Heart left ventricle (tissue), 16 donors: ENCODE data around the gene LYRM4. TPM values are rescaled to one million over a fixed set of nuclear protein-coding genes. Genes with fewer than 3 reads are reported as not detected.
A peak's percentile ranks its signal among the peaks of the same experiment; 100 is the strongest.

Source experiments
- ATAC-seq, 4 donors: fragments of 200-7000 bp; cut with Tn5 transposase; one replicate each; pipeline ENCODE4 v1.9.1; 2020 to 2022; ENCODE audit warnings: moderate library complexity in 4 of 4, mild to moderate bottlenecking in 3 of 4, moderate number of reproducible peaks in 1 of 4
- DNase-seq, 5 donors: peaks; one replicate each; pipeline ENCODE4 v3.0.0-alpha.2; 2020
- H3K27ac ChIP-seq, 12 donors: fragments of 200-600 bp; sonication (generic) in 4 of 12; one replicate each; pipeline versions ENCODE4 v1.5.0 to v1.8.0; 2016 to 2022; ENCODE audit warnings: mild to moderate bottlenecking in 2 of 12
- H3K27me3 ChIP-seq, 9 donors: fragments of 200-600 bp; sonication (generic) in 2 of 9; one replicate each; pipeline versions ENCODE4 v1.5.1 to v1.8.0; 2016 to 2022; ENCODE audit warnings: mild to moderate bottlenecking in 3 of 9
- H3K36me3 ChIP-seq, 9 donors: fragments of 200-600 bp; sonication (generic) in 2 of 9; one replicate each; pipeline versions ENCODE4 v1.5.0 to v1.8.0; 2018 to 2022; ENCODE audit warnings: mild to moderate bottlenecking in 2 of 9
- H3K4me1 ChIP-seq, 12 donors: fragments of 200-600 bp; sonication (generic) in 4 of 12; one replicate each; pipeline versions ENCODE4 v1.5.0 to v1.8.0; 2016 to 2022; ENCODE audit warnings: mild to moderate bottlenecking in 3 of 12
- H3K4me3 ChIP-seq, 12 donors: fragments of 200-600 bp; sonication (generic) in 4 of 12; one replicate each; pipeline versions ENCODE4 v1.5.0 to v1.8.0; 2017 to 2022; ENCODE audit warnings: mild to moderate bottlenecking in 9 of 12, moderate library complexity in 4 of 12
- H3K9me3 ChIP-seq, 12 donors: fragments of 200-600 bp; sonication (generic) in 4 of 12; one replicate each; pipeline versions ENCODE4 v1.5.0 to v1.8.0; 2016 to 2022; ENCODE audit warnings: mild to moderate bottlenecking in 1 of 12
- CTCF ChIP-seq, 12 donors: fragments of 200-600 bp; sonication (generic) in 4 of 12; IDR thresholded peaks; one replicate each; pipeline versions ENCODE4 v1.5.0 to v1.8.0; 2018 to 2022; ENCODE audit warnings: antibody characterized with exemption in 12 of 12, mild to moderate bottlenecking in 5 of 12
- POLR2A ChIP-seq, 2 donors: fragments of 450-650 bp; IDR thresholded peaks; one replicate each; pipeline ENCODE4 v1.6.1; 2017; ENCODE audit warnings: antibody characterized with exemption in 2 of 2, mild to moderate bottlenecking in 2 of 2, moderate library complexity in 2 of 2
- WGBS, 4 donors: extraction: QIAGEN DNeasy Blood & Tissue Kit in 2 of 4; methylation state at CpG; one replicate each; pipeline versions ENCODE4 v1.1.5 to v1.1.7; 2013 to 2018; 5-methylcytosine and 5-hydroxymethylcytosine counted together
- intact Hi-C, 10 donors: fragments of 100-400 bp; cut with DNase I; formaldehyde crosslinking; loops; one replicate each; pipeline versions ENCODE4 v1.11.1 to v1.14.2; 2022
- polyA plus RNA-seq, 2 donors: library from polyadenylated mRNA; stranded (reverse); fragments of 200-250 nt; gene quantifications; one replicate each; pipeline ENCODE4 v1.2.3, GENCODE V29; 2013
- total RNA-seq, 9 donors: library from RNA; depleted of rRNA in 2 of 9; stranded (reverse); fragments of >200 nt in 2 of 9; fragmentation: NEBNext Ultra II Directional in 3 of 9; extraction: Animal tissue kit (Norgen Biotek cat#: 25700) in 3 of 9; gene quantifications; one replicate each; pipeline versions ENCODE4 v1.1.0 to v1.2.4, GENCODE V29; 2016 to 2023
- donor health status: ischemic (EF 13 %, LVEDD 7.1; RV severe dilation, severe dysfunction).
- donor health status: healthy with polysubstance abuse.
- donor health status: DM: no; HTN: yes; CAD: no.
- donor health status: DM: no; HTN: no; CAD: no.
- donor health status: ischemic (EF 25% LVEDD 6.9; RV normal size, moderate dysfunction).
- donor health status: ischemic (EF 25% LVEDD 5.7; RV mildly dilated, moderate dysfunction).
- donor health status: healthy.
- donor health status: DM: yes; HTN: yes; CAD: no.
- donor health status: ischemic (EF 35%, LVEDD 5.7; RV mildly dilated, moderate dysfunction).
- donor health status: nonischemic (EF 11% LVEDD 7.7; RV severe dilation, severe dysfunction).
- donor health status: DM: yes; HTN: yes; CAD: no.
- donor health status: PGD.
- donor health status: ischemic (EF 29% LVEDD 5.4; RV normal size, mild dysfunction).
- donor health status: nonischemic (EF 23%, LVEDD 6.1; RV moderate dilation, normal function).

Gene LYRM4
- total and polyA plus RNA-seq, 11 donors, result 18.8 to 39.7 (median 21.3) TPM

- no peak for ATAC-seq
- H3K9me3 ChIP-seq, result no peaks in the 10 kb centered on the region
- H3K27ac ChIP-seq, result no peak overlapping the region
- H3K4me1 ChIP-seq, result peaks cover 0 to 12% (median 4%) of the 10 kb centered on the region in 12 donors
- no peaks in the 10 kb centered on the region for H3K27me3 ChIP-seq
- no peaks in the 10 kb centered on the region for H3K36me3 ChIP-seq
- H3K4me3 ChIP-seq, result no peak overlapping the region
- DNase-seq, result no peak
- intact Hi-C loops, result no loop called here
- 83 to 88% (median 87%) methylated on average over 4 of the region's 4 CpGs for WGBS, 4 donors
- TF ChIP-seq CTCF (IDR thresholded peaks at IDR 0.05), result no peak
- no peak for TF ChIP-seq POLR2A (IDR thresholded peaks at IDR 0.05)
These were observed 87.8 kb downstream of the LYRM4 start for GRCh38 chr6:5172897-5173474.

- intact Hi-C loops, result no loop called here
- TF ChIP-seq CTCF (IDR thresholded peaks at IDR 0.05) (no peak), POLR2A (IDR thresholded peaks at IDR 0.05) (no peak)
- DNase-seq (no peak), ATAC-seq (peak in 2 of 4 donors; percentile 34 to 90)
- H3K4me1 ChIP-seq, result peaks cover 0 to 12% (median 5%) of the 10 kb centered on the region in 12 donors
- H3K4me3 ChIP-seq, result no peak overlapping the region
- no peaks in the 10 kb centered on the region for H3K27me3 ChIP-seq
- no peaks in the 10 kb centered on the region for H3K36me3 ChIP-seq
- no peak overlapping the region for H3K27ac ChIP-seq
- WGBS, 4 donors, result 60 to 71% (median 68%) methylated on average over 14 of the region's 14 CpGs
- no peaks in the 10 kb centered on the region for H3K9me3 ChIP-seq
These were observed 88.6 kb downstream of the LYRM4 start for GRCh38 chr6:5172041-5172653.

- no peak for TF ChIP-seq CTCF (IDR thresholded peaks at IDR 0.05)
- TF ChIP-seq POLR2A (IDR thresholded peaks at IDR 0.05), result no peak
These were observed 93.2 kb downstream of the LYRM4 start for GRCh38 chr6:5167501-5167900.

GRCh38 chr6:5164092-5164491, 96.7 kb downstream of the LYRM4 start:
- no peaks in the 10 kb centered on the region for H3K9me3 ChIP-seq
- no peak overlapping the region for H3K27ac ChIP-seq
- intact Hi-C loops, result no loop called here
- H3K27me3 ChIP-seq, result no peaks in the 10 kb centered on the region
- peaks cover 0 to 3% (median 0%) of the 10 kb centered on the region in 12 donors for H3K4me1 ChIP-seq
- TF ChIP-seq CTCF (IDR thresholded peaks at IDR 0.05) (no peak), POLR2A (IDR thresholded peaks at IDR 0.05) (no peak)
- ATAC-seq (no peak), DNase-seq (no peak)
- no peaks in the 10 kb centered on the region for H3K36me3 ChIP-seq
- H3K4me3 ChIP-seq, result no peak overlapping the region

More at GRCh38 chr6:5167501-5167900, 93.2 kb downstream of the LYRM4 start:
- ATAC-seq, result no peak
- Histone ChIP-seq H3K9me3 (no peaks in the 10 kb centered on the region), H3K27me3 (no peaks in the 10 kb centered on the region), H3K27ac (no peak overlapping the region), H3K4me1 (peaks cover 0 to 3% (median 0%) of the 10 kb centered on the region in 12 donors), H3K36me3 (no peaks in the 10 kb centered on the region), H3K4me3 (no peak overlapping the region)
- intact Hi-C loops, result no loop called here
- 62 to 72% (median 66%) methylated on average over 4 of the region's 4 CpGs for WGBS, 4 donors
- DNase-seq, result no peak
